CD4-positive, alpha-beta T cell treated with Interleukin-1 beta for 1 hour (primary cell): ENCODE measurements around the gene CD55.
A peak's percentile ranks its signal among the peaks of the same experiment; 100 is the strongest.

ENCODE experiments used
- DNase-seq, 2 donors: peaks; one replicate each; pipeline ENCODE4 v3.0.0-alpha.2; 2020 to 2022

Gene CD55

DNA sequence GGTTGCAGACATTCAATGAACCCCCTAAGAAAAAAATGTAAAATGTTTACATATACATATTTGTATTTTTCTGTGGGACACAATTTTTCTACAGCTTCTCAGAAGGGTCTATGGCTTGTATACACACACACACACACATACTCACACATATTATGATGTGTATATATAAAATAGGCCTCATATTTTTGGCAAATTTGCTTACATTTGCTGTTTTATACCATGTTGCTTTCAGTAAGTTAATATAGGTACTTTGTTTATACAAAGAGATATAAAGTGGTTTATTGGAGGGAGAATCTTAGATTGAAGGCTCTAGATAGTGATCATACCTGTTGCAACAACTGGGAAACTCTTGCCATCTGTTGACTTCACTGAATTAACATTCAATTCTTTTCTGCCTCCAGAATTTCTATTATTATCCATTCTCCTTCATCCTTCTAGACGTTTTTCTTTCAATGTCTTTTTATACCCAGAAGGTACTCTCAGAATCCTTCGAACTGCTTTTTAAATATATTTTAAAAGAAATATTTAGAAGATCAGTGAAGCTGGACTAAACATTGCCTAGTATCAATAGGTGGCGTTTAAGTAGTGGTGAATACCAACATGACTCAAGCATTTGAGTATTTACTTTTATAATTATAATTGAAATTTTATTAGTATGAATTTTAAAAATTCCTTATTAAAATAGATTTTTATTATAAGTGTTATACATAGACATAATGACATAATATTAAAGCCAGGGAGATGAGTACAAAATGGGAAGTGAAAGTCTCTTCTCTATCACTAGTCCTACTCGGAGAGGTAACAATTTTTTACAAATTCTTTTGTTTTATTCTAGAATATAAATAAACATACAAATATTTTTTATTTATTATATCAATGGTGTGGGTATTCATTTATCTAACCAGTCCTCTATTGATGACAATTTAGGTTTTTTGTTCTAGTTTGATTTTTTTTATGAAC is 10.2 kb downstream of the CD55 start:
- no peak for DNase-seq

GRCh38 chr1:207333009-207333600 is 11.6 kb downstream of the CD55 start:
- DNase-seq, result no peak

GRCh38 chr1:207333620-207334019 is 12.1 kb downstream of the CD55 start:
- DNase-seq, result no peak

DNA sequence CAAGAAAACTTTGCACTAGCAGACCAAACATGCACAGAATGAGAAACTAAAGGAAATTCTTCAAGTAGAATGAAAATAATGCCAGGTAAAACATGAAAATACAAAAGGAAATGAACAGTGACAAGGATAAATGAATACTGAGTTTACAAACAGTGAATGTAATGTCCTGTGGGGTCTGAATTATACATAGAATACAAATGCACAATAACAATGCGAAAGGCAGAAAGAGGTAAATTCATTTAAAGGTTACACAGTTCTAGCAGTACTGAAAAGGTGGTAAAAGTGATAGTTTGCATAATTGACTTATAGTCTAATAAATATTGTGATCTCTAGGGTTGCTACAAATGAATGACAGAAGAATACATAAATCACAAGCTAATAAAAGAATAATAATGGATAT is 12.9 kb downstream of the CD55 start:
- no peak for DNase-seq

GRCh38 chr1:207335138-207335537 is 13.7 kb downstream of the CD55 start:
- no peak for DNase-seq

DNA sequence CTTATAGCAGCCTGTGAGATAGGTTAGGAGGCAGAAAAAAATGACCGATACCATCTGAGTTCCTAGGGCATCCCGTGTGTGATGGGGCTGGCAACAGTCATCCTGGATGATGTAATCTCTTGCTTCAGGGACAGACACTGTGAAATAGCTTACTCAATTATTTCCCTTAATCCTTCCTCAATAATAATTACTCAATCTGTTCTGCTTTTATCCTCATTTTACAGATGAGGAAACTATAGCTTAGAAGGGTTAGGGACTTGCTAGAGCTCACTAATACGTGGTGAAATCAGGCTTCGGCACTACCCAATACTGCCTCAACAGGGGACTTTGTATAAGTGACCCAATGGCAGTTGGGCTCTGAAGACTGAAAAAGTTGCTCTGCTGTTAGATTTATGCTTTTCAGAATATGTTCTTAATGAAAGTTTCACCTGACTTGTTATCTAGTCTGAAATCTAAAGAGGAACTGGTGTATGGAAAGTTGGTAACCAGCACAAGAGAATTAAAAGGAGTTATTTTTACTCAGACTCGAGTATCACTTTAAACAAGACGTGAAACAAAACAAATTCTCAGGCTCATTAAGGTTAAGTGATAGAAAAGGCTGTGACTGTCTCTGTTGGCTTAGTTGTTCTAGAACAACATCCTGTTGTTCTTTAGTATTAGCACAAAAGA is 14.4 kb downstream of the CD55 start:
- DNase-seq, result peak; percentile 59 to 62

DNA sequence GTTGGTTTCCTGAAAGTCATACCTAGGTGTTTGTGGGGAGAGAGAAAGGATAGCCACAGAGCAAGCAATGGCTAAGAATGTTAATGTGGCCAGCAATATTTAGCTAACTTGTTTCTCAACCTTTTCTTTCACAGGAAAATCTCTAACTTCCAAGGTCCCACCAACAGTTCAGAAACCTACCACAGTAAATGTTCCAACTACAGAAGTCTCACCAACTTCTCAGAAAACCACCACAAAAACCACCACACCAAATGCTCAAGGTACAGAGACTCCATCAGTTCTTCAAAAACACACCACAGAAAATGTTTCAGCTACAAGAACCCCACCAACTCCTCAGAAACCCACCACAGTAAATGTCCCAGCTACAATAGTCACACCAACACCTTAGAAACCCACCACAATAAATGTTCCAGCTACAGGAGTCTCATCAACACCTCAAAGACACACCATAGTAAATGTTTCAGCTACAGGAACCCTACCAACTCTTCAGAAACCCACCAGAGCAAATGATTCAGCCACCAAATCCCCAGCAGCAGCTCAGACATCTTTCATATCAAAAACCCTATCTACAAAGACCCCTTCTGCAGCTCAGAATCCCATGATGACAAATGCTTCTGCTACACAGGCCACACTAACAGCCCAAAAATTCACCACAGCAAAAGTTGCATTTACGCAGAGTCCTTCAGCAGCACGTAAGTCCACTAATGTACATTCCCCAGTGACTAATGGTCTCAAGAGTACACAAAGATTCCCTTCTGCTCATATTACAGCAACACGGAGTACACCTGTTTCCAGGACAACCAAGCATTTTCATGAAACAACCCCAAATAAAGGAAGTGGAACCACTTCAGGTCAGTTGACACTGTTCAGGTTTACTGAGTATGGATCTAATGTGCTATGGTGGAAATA is 15.3 kb downstream of the CD55 start:
- DNase-seq, result peak; percentile 58 to 61

GRCh38 chr1:207342332-207342731 is 20.9 kb downstream of the CD55 start:
- DNase-seq, result no peak

GRCh38 chr1:207343675-207344074 is 22.2 kb downstream of the CD55 start:
- DNase-seq, result no peak

- no peak for DNase-seq
Measured at GRCh38 chr1:207344221-207344620, 22.7 kb downstream of the CD55 start.

- DNase-seq, result peak in 1 of 2 donors; percentile 1
Measured at GRCh38 chr1:207345644-207346477, 24.4 kb downstream of the CD55 start.

GRCh38 chr1:207346513-207346912 is 25.0 kb downstream of the CD55 start:
- DNase-seq, result no peak

GRCh38 chr1:207349979-207350378 is 28.5 kb downstream of the CD55 start:
- DNase-seq, result no peak

GRCh38 chr1:207352554-207352953 is 31.1 kb downstream of the CD55 start:
- no peak for DNase-seq

GRCh38 chr1:207355060-207355459 is 33.6 kb downstream of the CD55 start:
- no peak for DNase-seq

DNA sequence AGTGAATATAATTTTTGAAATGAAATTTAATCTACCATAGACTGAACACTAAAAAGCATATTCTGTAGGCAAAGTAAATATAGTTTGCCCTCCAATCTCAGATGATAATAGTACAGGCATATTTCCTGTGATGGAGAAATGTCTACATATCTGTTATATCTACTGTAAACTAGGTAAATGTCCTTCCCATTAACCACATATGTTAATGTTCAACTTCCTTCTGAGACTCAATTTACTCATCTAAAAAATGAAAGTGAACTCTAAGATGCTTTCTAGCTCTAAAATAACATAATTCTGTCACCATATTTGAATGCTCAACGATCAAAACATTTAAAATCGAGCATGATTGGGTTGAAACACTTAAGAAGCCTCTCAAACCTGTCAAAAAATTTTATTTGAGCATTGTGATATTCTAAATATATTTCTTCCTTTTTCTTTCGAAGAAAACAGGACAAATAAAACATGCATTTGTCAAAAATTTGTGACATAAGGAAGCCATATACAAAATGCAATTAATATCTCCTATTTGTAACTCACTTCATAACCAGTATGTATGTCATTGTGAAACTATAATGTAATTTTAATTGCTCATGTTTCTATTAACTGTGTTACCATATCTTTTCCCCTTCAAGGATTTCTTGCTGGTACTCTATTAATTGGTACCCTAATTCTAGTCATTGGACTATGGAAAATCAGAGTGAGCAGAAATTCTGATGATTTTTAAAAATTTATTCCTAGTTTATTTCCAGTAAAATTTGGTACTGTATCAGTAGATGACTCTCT is 34.2 kb downstream of the CD55 start:
- no peak for DNase-seq

DNA sequence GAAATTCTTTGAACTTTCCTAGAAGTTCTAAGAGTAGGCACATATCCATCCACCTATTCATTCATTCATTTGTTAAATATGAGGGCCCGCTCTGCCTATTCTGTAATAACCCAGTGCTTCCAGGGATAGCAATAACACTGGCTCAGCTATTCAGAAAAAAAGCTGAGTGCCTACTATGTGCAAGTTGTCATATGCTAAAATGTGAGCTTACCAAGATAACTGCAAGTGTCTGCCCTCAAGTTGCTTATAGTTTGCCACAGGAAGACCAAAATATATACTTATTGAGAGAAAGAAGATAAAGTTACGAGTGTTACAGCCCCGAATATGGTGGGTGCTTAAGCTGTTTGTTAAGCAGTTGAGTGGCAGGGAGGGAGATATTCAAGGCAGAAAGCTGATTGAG is 39.6 kb downstream of the CD55 start:
- no peak for DNase-seq

DNA sequence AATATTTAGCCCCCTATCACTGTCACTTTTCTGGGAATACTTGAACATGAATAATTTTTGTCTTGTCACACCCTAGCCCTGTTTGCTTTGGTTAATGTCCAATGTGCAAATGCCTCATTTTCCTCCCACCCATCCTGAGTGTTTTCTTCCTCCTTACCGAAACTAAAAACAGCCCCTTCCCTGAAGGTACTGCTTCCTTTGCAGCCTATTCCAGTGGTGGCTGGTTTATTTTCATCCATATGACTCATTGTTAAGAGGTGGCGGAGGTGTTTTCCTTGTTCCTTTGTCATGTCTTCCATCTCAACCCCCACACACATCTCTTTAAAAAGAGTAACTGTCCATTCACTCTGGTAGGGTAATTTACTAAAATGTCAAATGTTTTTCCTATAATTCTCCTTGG is 40.4 kb downstream of the CD55 start:
- DNase-seq, result no peak

- DNase-seq, result no peak
Measured at GRCh38 chr1:207362962-207363860, 41.7 kb downstream of the CD55 start.

GRCh38 chr1:207363871-207364270 is 42.4 kb downstream of the CD55 start:
- no peak for DNase-seq
